ENCODE results near the gene COL5A3. TPM values are rescaled to one million over a fixed set of nuclear protein-coding genes. Genes with fewer than 3 reads are reported as not detected.

The COL5A3 gene
- total RNA-seq, 1 experiment from 2014 or later, result 0.26 TPM

DNA sequence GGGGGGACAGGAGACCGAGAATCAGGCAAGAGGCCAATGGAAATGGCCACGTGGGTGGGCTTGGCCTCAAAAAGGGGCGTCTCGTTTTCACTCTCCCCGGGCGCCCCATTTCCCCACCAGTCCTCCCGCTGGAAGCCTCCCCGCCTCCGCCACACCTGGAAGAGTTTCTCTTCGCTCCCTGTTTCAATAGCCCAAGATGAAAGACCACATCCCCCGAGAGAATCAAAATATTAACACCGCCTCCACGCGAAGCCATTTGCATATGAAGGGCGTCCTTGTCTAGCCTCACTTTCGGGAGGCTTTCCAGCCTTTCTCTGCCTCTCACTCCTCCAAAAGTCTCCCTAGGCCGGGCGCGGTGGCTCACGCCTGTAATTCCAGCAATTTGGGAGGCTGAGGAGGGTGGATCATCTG is 73.3 kb downstream of the COL5A3 start:
- TF ChIP-seq, protein P1, sequence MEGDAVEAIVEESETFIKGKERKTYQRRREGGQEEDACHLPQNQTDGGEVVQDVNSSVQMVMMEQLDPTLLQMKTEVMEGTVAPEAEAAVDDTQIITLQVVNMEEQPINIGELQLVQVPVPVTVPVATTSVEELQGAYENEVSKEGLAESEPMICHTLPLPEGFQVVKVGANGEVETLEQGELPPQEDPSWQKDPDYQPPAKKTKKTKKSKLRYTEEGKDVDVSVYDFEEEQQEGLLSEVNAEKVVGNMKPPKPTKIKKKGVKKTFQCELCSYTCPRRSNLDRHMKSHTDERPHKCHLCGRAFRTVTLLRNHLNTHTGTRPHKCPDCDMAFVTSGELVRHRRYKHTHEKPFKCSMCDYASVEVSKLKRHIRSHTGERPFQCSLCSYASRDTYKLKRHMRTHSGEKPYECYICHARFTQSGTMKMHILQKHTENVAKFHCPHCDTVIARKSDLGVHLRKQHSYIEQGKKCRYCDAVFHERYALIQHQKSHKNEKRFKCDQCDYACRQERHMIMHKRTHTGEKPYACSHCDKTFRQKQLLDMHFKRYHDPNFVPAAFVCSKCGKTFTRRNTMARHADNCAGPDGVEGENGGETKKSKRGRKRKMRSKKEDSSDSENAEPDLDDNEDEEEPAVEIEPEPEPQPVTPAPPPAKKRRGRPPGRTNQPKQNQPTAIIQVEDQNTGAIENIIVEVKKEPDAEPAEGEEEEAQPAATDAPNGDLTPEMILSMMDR (IDR thresholded peaks at IDR 0.05; ENCODE audit: unreplicated experiment), result no peak

DNA sequence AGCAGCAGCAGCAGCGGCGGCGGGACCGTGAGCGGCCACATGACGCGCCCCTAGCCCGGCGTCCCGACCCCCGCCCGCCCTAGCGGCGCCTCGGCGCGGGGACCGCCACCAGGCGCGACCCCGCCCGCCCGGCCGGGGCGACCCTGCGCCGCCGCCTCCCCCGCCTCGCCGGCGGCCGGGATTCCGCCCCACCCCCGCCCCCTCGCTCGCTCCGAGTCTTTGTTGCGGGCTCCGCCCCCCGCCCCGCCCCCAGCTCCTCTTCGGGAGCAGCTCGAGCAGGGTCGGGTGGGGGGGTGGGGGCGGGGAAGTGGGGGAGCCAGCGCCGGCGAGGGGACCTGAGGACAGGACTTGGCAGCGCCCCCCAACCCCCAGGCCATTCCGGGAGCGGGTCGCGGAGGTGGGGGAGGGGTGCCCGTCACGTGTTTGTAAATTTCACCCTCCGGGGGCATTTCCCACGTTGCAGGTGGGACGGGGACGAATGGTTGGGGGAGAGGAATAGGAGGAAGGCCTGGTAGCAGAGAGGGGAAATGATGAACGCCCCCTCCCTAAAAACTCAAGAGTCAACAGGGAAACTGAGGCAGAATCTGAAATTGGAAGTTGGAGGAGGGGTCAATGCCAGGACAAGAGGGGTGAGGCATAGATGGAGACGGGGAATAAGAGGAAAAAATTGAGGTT is 73.8 kb downstream of the COL5A3 start, which contains the start of gene OLFM2:
Gene OLFM2, minus strand, starts transcription at position 190 of the 675 bp plus-strand sequence. Its CDS starts 149 bp downstream, at position 41.
- peaks cover 20% of the 10 kb centered on the region for H3K36me3 Mint-ChIP-seq (ENCODE audit: insufficient read depth, unreplicated experiment)
- CTCF ChIA-PET, result no interaction called here
- BruUV-seq (replicated peaks), result no TSS peak
- no peaks in the 10 kb centered on the region for H3K9me3 Mint-ChIP-seq (ENCODE audit: low read depth, unreplicated experiment)
- H3K4me3 Mint-ChIP-seq (ENCODE audit: low read depth, unreplicated experiment), result peak within 1 kb of the TSS; percentile 72
- DNase-seq, result no peak
- intact Hi-C loops (cut with micrococcal nuclease; ENCODE audit: unreplicated experiment), result loop anchor here (10.0 kb wide), 1 partner anchor 448 kb away; the partner anchor contains the start of gene TYK2
- no peaks in the 10 kb centered on the region for H3K4me1 Mint-ChIP-seq (ENCODE audit: low read depth, unreplicated experiment)
- no peak within 1 kb of the TSS for H3K27ac Mint-ChIP-seq (ENCODE audit: unreplicated experiment)
- peaks cover 42% of the 10 kb centered on the region for H3K27me3 Mint-ChIP-seq (ENCODE audit: unreplicated experiment)
- TF ChIP-seq, protein P1 (IDR thresholded peaks at IDR 0.05; ENCODE audit: unreplicated experiment), result no peak

More for the DNA sequence above, 73.3 kb downstream of the COL5A3 start:
- no TSS peak for BruUV-seq (replicated peaks)
- Mint-ChIP-seq H3K9me3 (ENCODE audit: low read depth, unreplicated experiment) (no peaks in the 10 kb centered on the region), H3K4me1 (ENCODE audit: low read depth, unreplicated experiment) (no peaks in the 10 kb centered on the region), H3K4me3 (ENCODE audit: low read depth, unreplicated experiment) (peak overlapping the region; percentile 52), H3K27ac (ENCODE audit: unreplicated experiment) (no peak overlapping the region), H3K27me3 (ENCODE audit: unreplicated experiment) (peaks cover 47% of the 10 kb centered on the region), H3K36me3 (ENCODE audit: insufficient read depth, unreplicated experiment) (peaks cover 20% of the 10 kb centered on the region)
- DNase-seq, result no peak
- CTCF ChIA-PET, result no interaction called here
- intact Hi-C loops (cut with micrococcal nuclease; ENCODE audit: unreplicated experiment), result loop anchor here (10.0 kb wide), 1 partner anchor 448 kb away; the partner anchor contains the start of gene TYK2

DNA sequence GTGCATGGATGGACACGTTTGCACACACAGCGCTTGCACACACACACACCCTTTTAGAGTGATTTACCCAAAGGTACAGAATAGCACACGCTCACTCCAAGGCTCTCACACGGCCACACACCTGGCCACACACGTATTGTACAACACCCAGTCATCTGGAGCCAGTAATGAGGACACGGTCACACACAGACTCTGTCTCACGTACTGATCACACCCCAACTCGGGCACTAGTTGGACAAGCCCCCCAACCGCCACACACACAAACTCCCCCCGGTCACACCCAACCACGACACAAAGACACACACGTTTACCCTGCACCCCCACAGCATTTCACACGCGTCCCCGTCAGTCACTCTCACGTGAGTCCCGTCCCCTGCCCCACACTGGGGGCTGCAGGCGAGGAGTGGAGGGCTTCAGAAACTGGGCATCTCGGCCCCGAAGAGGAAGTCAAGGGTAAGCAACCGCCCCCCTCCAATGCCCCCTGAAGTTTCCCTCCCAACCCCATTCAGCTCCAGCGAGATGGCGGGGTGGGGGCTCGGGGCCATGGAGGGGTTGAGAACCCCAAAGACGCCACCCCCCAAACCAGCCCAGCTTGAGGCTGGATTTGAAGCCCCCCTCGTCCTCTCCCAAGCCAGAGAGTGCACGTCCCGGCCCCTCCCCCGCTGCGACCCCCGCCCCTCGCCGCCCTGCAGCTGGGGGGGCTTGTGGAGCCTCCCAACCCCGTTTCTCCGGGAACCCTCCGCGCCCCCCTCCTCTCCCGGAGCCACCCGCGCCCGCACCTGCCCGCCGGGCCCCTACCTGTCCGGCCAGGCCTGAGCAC is 74.6 kb downstream of the COL5A3 start:
- no peak for DNase-seq
- peaks cover 23% of the 10 kb centered on the region for H3K36me3 Mint-ChIP-seq (ENCODE audit: insufficient read depth, unreplicated experiment)
- H3K4me1 Mint-ChIP-seq (ENCODE audit: low read depth, unreplicated experiment), result peaks cover 5% of the 10 kb centered on the region
- peaks cover 35% of the 10 kb centered on the region for H3K27me3 Mint-ChIP-seq (ENCODE audit: unreplicated experiment)
- CTCF ChIA-PET, result no interaction called here
- intact Hi-C loops (cut with micrococcal nuclease; ENCODE audit: unreplicated experiment), result loop anchor here (2.0 to 10.0 kb wide), 2 partner anchors 91 to 449 kb away; partner anchors contain the start of gene TYK2
- no peaks in the 10 kb centered on the region for H3K9me3 Mint-ChIP-seq (ENCODE audit: low read depth, unreplicated experiment)
- BruUV-seq (replicated peaks), result no TSS peak
- H3K4me3 Mint-ChIP-seq (ENCODE audit: low read depth, unreplicated experiment), result peak overlapping the region; percentile 72
- no peak overlapping the region for H3K27ac Mint-ChIP-seq (ENCODE audit: unreplicated experiment)
- TF ChIP-seq, protein P1 (IDR thresholded peaks at IDR 0.05; ENCODE audit: unreplicated experiment), result no peak

DNA sequence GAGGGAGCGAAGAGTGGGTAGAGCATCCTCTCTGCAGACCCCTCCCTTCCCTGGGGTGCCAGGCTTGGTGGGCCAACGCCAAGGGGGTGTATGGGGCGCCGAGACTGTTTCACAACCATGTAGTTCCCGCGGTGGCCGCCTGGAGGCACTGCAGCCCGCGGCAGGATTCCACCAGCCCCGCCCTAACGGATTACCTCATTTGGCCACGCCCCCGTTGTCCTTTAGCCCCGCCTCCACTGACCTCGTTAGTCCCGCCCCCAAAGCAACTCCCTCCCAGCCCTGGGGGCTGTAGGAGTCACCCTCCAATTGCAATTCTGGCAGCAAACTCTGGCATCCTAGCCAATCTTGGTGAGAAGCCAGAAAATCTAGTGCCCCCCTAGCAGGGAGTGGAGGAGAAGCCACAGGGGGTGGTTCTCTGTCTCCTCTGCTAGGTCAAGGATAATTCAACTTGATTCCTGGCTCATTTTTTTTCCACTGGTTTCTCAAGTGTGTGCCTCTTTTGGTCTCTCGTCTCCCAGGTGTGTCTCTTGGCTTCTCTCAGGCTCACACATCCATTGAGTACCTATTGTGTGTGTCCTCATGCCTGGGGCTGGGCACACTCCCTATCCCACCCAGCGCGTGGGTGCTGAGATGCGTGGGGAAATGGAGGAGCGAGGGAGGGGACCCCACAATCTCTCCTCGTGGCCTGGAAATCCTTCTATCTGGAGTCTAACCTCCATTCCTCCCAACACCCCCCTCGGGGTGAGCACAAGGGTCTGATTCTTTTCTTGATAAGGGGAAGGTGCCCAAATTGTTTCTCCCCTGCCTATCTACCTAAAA is 76.0 kb downstream of the COL5A3 start:
- DNase-seq, result peak; percentile 79
- no TSS peak for BruUV-seq (replicated peaks)
- H3K4me3 Mint-ChIP-seq (ENCODE audit: low read depth, unreplicated experiment), result no peak overlapping the region
- TF ChIP-seq, protein P1 (IDR thresholded peaks at IDR 0.05; ENCODE audit: unreplicated experiment), result peak; percentile 84
- intact Hi-C loops (cut with micrococcal nuclease; ENCODE audit: unreplicated experiment), result loop anchor here (2.0 to 10.0 kb wide), 2 partner anchors 92 to 450 kb away; partner anchors contain the start of gene TYK2
- H3K9me3 Mint-ChIP-seq (ENCODE audit: low read depth, unreplicated experiment), result no peaks in the 10 kb centered on the region
- peaks cover 9% of the 10 kb centered on the region for H3K4me1 Mint-ChIP-seq (ENCODE audit: low read depth, unreplicated experiment)
- no peak overlapping the region for H3K27ac Mint-ChIP-seq (ENCODE audit: unreplicated experiment)
- CTCF ChIA-PET, result no interaction called here
- H3K36me3 Mint-ChIP-seq (ENCODE audit: insufficient read depth, unreplicated experiment), result peaks cover 25% of the 10 kb centered on the region
- peaks cover 30% of the 10 kb centered on the region for H3K27me3 Mint-ChIP-seq (ENCODE audit: unreplicated experiment)
